Breast epithelium (tissue), 3 donors: ENCODE results near the gene RPS6KA4.
"Not testable (repeated sequence)": the region's sequence is repeated elsewhere in the genome, so short reads cannot be mapped to it uniquely, and the experiment has no call there.

Experiments used
- CTCF ChIP-seq, 3 donors: fragments of 450-650 bp; IDR thresholded peaks; one replicate each; pipeline ENCODE4 v1.5.1; 2016 to 2017; ENCODE audit warnings: antibody characterized with exemption in 3 of 3, mild to moderate bottlenecking in 3 of 3, moderate library complexity in 3 of 3
- POLR2A ChIP-seq: fragments of 450-650 bp; IDR thresholded peaks from one replicate; pipeline ENCODE4 v1.6.1; 2016; ENCODE audit warnings: antibody characterized with exemption, mild to moderate bottlenecking, moderate library complexity

GRCh38 chr11:64323984-64324383 is 35.0 kb upstream of the RPS6KA4 start:
- not testable (repeated sequence) for TF ChIP-seq CTCF (IDR thresholded peaks at IDR 0.05); POLR2A
